Measurements from ENCODE around the gene TACR1.

TACR1 gene

DNA sequence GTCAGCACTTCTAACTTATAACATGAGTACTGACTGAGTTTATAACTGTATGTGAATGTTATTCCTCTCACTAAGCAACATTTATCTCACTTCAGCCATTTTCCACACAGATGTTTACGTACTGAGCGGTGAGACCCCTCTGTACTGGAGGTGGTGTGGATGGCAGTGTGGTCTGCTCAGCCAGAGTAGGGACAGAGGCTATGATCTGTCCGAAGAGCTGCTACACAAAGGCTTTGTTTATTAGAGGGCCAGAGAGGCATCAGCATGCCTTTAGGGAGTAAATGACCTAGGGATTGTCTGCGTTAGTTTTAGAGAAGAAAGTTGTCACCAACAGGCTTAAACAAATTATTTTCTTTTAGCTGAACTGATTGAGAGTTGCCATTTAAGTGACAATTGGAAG lies 23.2 kb upstream of the TACR1 start (continued):
- TF ChIP-seq, protein P1, sequence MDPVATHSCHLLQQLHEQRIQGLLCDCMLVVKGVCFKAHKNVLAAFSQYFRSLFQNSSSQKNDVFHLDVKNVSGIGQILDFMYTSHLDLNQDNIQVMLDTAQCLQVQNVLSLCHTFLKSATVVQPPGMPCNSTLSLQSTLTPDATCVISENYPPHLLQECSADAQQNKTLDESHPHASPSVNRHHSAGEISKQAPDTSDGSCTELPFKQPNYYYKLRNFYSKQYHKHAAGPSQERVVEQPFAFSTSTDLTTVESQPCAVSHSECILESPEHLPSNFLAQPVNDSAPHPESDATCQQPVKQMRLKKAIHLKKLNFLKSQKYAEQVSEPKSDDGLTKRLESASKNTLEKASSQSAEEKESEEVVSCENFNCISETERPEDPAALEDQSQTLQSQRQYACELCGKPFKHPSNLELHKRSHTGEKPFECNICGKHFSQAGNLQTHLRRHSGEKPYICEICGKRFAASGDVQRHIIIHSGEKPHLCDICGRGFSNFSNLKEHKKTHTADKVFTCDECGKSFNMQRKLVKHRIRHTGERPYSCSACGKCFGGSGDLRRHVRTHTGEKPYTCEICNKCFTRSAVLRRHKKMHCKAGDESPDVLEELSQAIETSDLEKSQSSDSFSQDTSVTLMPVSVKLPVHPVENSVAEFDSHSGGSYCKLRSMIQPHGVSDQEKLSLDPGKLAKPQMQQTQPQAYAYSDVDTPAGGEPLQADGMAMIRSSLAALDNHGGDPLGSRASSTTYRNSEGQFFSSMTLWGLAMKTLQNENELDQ (tag by site-specific recombination; IDR thresholded peaks at IDR 0.05; ENCODE audit: low read depth) = no peak
- TF ChIP-seq SCRT1 (tag by site-specific recombination; IDR thresholded peaks at IDR 0.05; ENCODE audit: borderline replicate concordance) (no peak), MEIS1 (CRISPR knock-in tag; IDR thresholded peaks at IDR 0.05; ENCODE audit: borderline replicate concordance) (no peak), ZNF211 (tag by site-specific recombination; IDR thresholded peaks at IDR 0.05; ENCODE audit: low read depth) (no peak), ZBTB11 (tag by site-specific recombination; conservative IDR thresholded peaks at IDR 0.05; ENCODE audit: low read depth) (no peak), GLIS2 (tag by site-specific recombination; IDR thresholded peaks at IDR 0.05) (no peak), SP7 (tag by site-specific recombination; IDR thresholded peaks at IDR 0.05) (no peak)
- TF ChIP-seq, protein P2, sequence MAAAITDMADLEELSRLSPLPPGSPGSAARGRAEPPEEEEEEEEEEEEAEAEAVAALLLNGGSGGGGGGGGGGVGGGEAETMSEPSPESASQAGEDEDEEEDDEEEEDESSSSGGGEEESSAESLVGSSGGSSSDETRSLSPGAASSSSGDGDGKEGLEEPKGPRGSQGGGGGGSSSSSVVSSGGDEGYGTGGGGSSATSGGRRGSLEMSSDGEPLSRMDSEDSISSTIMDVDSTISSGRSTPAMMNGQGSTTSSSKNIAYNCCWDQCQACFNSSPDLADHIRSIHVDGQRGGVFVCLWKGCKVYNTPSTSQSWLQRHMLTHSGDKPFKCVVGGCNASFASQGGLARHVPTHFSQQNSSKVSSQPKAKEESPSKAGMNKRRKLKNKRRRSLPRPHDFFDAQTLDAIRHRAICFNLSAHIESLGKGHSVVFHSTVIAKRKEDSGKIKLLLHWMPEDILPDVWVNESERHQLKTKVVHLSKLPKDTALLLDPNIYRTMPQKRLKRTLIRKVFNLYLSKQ (tag by site-specific recombination; IDR thresholded peaks at IDR 0.05; ENCODE audit: borderline replicate concordance) = no peak

DNA sequence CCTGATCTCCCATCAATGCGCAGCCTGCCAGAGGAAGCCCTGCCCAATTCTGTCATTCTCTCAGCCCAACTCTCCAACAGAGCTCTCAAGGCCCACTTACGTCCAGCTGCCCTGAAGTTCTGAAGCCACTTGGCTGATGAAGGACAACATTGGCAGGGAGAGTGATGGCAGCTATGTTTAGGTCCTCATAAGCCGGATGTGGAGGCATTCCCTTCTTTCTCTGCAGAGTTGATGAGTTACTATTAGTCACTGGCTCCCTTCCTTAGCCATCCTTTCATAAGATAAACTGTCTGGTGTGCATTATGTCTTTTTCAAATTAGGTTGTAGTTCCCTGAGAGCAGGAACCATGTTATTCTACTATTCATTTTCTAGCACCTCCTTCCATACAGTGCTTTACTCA lies 22.5 kb upstream of the TACR1 start:
- H3K4me1 ChIP-seq (ENCODE audit: control insufficient read depth, insufficient read depth, low read length) = no peaks in the 10 kb centered on the region
- ChIA-PET POLR2A (no interaction called here), CTCF (interaction anchor here (0.8 kb wide), 1 partner anchor 18 kb away, joined by 3 read pairs; no protein-coding TSS in a partner anchor)
- no peak overlapping the region for H3K4me3 ChIP-seq (ENCODE audit: low read depth, low read length)
- H3K9me3 ChIP-seq (ENCODE audit: control insufficient read depth, insufficient read depth, low read depth, low read length) = no peaks in the 10 kb centered on the region
- no peak overlapping the region for H3K27ac ChIP-seq (ENCODE audit: extremely low read depth, low read depth, low read length)
- no peaks in the 10 kb centered on the region for H3K36me3 ChIP-seq (ENCODE audit: control insufficient read depth in 2 of 2, insufficient read depth in 1 of 2, low read length in 2 of 2)
- TF ChIP-seq ZBTB48 (tag by site-specific recombination; IDR thresholded peaks at IDR 0.05) = no peak
- no peak for TF ChIP-seq ZBTB8A (tag by site-specific recombination; IDR thresholded peaks at IDR 0.05)
- TF ChIP-seq, protein P3, sequence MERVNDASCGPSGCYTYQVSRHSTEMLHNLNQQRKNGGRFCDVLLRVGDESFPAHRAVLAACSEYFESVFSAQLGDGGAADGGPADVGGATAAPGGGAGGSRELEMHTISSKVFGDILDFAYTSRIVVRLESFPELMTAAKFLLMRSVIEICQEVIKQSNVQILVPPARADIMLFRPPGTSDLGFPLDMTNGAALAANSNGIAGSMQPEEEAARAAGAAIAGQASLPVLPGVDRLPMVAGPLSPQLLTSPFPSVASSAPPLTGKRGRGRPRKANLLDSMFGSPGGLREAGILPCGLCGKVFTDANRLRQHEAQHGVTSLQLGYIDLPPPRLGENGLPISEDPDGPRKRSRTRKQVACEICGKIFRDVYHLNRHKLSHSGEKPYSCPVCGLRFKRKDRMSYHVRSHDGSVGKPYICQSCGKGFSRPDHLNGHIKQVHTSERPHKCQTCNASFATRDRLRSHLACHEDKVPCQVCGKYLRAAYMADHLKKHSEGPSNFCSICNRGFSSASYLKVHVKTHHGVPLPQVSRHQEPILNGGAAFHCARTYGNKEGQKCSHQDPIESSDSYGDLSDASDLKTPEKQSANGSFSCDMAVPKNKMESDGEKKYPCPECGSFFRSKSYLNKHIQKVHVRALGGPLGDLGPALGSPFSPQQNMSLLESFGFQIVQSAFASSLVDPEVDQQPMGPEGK (tag by site-specific recombination; IDR thresholded peaks at IDR 0.05) = no peak
- TF ChIP-seq, protein P4, sequence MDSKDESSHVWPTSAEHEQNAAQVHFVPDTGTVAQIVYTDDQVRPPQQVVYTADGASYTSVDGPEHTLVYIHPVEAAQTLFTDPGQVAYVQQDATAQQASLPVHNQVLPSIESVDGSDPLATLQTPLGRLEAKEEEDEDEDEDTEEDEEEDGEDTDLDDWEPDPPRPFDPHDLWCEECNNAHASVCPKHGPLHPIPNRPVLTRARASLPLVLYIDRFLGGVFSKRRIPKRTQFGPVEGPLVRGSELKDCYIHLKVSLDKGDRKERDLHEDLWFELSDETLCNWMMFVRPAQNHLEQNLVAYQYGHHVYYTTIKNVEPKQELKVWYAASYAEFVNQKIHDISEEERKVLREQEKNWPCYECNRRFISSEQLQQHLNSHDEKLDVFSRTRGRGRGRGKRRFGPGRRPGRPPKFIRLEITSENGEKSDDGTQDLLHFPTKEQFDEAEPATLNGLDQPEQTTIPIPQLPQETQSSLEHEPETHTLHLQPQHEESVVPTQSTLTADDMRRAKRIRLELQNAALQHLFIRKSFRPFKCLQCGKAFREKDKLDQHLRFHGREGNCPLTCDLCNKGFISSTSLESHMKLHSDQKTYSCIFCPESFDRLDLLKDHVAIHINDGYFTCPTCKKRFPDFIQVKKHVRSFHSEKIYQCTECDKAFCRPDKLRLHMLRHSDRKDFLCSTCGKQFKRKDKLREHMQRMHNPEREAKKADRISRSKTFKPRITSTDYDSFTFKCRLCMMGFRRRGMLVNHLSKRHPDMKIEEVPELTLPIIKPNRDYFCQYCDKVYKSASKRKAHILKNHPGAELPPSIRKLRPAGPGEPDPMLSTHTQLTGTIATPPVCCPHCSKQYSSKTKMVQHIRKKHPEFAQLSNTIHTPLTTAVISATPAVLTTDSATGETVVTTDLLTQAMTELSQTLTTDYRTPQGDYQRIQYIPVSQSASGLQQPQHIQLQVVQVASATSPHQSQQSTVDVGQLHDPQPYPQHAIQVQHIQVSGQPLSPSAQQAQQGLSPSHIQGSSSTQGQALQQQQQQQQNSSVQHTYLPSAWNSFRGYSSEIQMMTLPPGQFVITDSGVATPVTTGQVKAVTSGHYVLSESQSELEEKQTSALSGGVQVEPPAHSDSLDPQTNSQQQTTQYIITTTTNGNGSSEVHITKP (tag by site-specific recombination; IDR thresholded peaks at IDR 0.05) = no peak
- no peak for TF ChIP-seq ZNF843 (tag by site-specific recombination; IDR thresholded peaks at IDR 0.05)
- no peak for TF ChIP-seq ZBTB1 (tag by site-specific recombination; IDR thresholded peaks at IDR 0.05)
- no peak for TF ChIP-seq ZNF292 (tag by site-specific recombination; IDR thresholded peaks at IDR 0.05; ENCODE audit: borderline replicate concordance, low read depth)
- no peak for TF ChIP-seq ZSCAN18 (tag by site-specific recombination; IDR thresholded peaks at IDR 0.05)
- no peak for TF ChIP-seq ZNF561 (tag by site-specific recombination; IDR thresholded peaks at IDR 0.05; ENCODE audit: borderline replicate concordance)
- no peak for TF ChIP-seq SP2 (tag by site-specific recombination; IDR thresholded peaks at IDR 0.05)
- no peak for TF ChIP-seq TRIM28 (IDR thresholded peaks at IDR 0.05; ENCODE audit: borderline replicate concordance, low read length)
- TF ChIP-seq ZNF48 (tag by site-specific recombination; IDR thresholded peaks at IDR 0.05) = no peak
- no peak for TF ChIP-seq ZNF239 (tag by site-specific recombination; IDR thresholded peaks at IDR 0.05)
- TF ChIP-seq GLI4 (tag by site-specific recombination; IDR thresholded peaks at IDR 0.05) = no peak
- no peak for TF ChIP-seq ZNF624 (tag by site-specific recombination; IDR thresholded peaks at IDR 0.05)

Measured in HEK293 (cell line).